Dedifferentiated amniotic fluid mesenchymal stem cell (primary cell): ENCODE results near the gene C3orf85.
"Not testable (repeated sequence)": the region's sequence is repeated elsewhere in the genome, so short reads cannot be mapped to it uniquely, and the experiment has no call there.

ENCODE experiments used
- DNase-seq: peaks from one replicate; pipeline ENCODE4 v3.0.0-alpha.2; 2016; ENCODE audit errors: extremely low spot score

Gene C3orf85, protein sequence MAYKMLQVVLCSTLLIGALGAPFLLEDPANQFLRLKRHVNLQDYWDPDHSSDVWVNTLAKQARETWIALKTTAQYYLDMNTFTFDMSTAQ

GRCh38 chr3:109136523-109136922 lies at the start of gene C3orf85:
TSS of gene C3orf85 (plus strand) at chr3:109136719. CDS start at chr3:109136848, 129 bp downstream.
- no peak for DNase-seq

GRCh38 chr3:109089265-109089664 lies 47.3 kb upstream of the C3orf85 start:
- no peak for DNase-seq

DNA sequence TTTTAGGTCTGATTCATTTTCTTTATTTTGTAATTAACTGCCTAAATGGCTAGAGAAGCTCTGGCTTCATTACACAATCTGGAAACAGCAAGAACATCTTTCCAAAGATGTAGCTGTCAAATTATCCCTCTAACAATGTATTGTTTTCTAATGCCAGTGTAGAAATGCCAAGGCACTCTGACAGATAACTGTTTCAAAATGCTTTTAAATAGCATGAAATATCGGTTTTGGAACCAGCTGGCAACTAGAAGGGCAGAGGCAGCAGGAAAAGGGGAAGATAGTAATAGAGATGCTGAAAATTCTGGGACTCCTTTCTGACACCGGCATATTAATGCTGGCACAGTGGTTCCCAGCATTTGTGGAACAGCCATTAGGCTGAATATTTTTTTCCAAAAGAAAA lies 44.7 kb upstream of the C3orf85 start:
- no peak for DNase-seq

GRCh38 chr3:109093561-109093960 lies 43.0 kb upstream of the C3orf85 start:
- DNase-seq, result no peak

GRCh38 chr3:109095166-109095565 lies 41.4 kb upstream of the C3orf85 start:
- no peak for DNase-seq

DNA sequence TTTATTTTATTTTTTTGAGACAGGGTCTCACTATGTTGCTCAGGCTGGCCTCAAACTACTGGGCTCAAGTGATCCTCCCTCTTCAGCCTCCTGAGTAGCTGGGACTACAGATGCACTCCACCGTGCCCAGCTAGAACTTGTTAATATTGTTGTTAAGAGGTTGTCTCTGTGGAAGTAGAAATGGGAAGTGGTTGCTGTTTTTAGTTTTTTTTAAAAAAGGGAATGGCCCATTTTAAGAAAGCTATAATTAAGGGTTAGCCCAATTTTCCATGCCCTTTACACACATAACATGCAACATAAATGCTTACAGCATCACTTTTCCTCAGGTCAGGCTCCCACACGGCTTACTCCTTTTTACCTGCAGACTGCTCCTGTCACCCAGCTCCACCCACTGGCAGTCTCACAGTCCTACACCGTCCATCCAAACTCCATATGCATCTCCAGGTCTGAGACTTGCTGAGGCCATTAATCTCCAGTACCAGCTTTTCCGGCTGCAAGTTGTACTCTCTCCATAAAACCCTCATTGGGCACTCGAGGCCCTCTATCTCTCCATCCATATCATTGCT lies 38.4 kb upstream of the C3orf85 start:
- no peak for DNase-seq

DNA sequence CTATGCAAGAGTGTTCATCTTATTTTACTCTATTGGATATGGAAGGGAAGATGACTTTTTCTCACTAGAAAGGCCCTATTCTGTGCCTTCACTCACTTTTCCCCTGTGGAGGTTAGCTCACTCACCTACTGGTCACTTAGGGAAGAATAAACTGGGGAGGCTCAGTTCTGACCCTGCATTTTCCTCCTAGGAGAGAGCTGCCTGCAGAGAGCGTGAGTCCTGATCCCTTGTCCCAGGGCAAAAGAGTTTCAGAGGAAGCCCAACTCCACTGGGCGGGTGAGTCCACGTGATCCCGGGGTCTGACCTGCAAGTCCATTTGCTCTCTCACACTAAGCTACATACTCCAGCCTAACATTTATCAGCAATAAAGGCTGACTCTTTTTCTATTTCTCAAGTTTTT lies 26.9 kb upstream of the C3orf85 start:
- no peak for DNase-seq

DNA sequence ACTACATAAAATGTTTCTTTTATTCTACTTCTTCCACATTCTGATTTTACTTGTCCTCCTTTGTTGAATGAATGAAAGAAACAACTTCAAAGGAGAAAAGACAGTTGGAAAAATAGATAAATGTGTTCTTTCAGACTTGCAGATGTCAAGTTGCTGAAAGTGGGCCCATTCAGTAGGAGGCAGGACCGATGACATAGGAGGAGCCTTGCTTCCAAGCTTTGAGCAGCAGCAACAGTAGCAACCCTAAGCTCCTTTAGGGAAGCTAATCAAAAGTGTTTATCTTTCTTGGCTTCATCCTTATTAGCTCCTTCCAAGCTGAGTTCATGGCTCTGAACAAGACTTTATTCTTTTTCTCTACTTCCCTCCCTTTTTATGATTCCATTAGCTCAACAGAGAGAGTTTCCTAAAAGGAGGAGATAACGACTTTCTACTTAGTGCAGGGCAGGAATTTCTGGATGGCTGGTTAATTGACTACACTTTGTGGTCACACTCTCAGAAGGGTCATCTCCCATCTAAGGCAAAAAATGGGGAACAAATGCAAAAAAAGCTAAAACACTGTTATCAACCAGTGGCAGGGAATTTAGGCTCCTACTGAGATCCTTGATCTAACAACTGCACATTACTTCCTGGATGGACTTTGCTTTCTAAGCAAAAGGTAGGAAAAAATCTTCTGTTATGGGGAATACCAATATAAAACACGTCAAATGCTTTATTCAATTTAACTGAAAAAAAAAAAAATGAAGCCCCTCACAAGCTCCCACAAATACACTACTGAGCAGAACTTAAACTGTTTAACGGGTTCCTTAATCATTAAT lies 23.4 kb upstream of the C3orf85 start:
- no peak for DNase-seq

DNA sequence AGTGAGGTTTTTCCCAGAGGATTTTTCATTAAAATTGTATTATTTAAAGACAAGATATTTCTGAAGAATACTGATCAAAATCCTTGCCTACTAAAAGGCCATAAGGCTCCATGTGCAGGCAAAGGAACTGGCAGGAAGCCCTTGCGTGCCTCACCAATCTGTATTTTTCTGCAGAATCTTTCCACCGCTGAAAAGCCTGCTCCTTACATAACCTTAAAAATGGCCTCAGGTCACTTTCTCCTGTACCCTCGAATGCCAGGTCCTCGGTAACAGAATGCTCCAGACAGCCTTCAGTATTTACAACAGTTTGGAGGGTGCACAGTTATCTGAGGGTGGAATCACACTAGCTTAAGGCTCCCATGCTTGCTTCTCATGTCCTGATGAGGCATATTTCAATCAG lies 21.8 kb upstream of the C3orf85 start:
- DNase-seq, result no peak

GRCh38 chr3:109115451-109115850 lies 21.1 kb upstream of the C3orf85 start:
- peak; percentile 15 for DNase-seq

DNA sequence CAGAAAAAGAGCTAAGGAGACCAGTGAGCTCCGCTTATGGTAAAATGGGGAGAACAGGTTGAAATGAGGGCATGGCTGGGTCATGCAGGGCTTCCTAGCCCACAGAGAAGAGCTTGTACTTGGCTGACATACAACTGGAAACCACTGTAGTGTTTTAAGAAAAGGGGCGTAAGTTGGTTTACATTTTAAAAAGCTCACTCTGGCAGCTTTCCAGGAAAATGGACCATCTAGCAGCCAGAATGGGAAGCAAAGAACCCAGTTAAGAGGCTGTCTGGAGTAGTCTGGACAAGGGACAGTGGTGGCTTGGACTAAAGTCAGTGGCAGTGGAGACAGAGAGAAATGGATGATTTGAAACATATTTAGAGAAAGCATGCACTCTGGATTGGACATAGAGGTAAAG lies 20.5 kb upstream of the C3orf85 start:
- DNase-seq, result no peak

DNA sequence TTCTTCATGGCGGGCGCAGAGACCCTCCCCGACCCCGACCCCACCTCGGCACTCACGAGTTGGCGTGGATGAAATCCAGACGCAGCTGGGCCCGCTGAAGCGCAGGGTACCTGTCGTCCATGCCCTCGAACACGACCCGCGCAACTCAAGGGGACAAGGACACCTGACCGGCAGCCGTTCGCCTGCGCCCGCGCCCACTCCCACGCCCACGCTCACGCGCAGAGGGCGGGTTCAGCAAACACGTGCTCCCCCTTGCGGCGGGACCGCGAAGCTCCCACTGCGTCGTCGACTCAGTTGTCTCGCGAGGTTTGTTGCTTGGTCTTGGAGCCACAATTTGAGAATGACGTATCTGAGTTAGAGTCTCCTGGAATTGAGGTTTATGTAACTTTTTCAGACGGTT lies 18.6 kb upstream of the C3orf85 start, which contains the start of gene MORC1:
Gene MORC1 (minus strand): TSS at position 196 of the 400 bp plus-strand sequence. CDS start 75 bp downstream, at position 121.
- DNase-seq, result no peak

DNA sequence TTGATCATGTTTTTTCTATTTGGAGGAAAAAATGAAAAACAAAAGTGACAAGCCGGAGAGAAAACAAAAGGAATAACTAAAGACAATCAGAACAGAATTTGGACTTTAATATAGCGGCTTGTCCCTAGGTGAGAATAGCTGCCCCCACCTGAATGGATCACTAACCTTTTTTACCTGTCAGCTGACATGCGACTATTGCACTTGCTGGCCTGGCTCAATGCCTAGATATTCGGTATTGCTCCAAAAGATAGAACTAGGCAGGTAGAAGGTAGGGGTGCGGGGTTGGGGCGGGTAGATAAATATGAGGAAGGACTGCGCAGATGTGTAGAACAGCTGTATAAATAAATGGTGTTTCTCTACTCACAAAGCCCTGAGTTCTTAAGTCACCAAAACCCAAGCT lies 17.9 kb upstream of the C3orf85 start:
- no peak for DNase-seq

GRCh38 chr3:109122690-109123089 lies 13.8 kb upstream of the C3orf85 start:
- DNase-seq, result no peak

DNA sequence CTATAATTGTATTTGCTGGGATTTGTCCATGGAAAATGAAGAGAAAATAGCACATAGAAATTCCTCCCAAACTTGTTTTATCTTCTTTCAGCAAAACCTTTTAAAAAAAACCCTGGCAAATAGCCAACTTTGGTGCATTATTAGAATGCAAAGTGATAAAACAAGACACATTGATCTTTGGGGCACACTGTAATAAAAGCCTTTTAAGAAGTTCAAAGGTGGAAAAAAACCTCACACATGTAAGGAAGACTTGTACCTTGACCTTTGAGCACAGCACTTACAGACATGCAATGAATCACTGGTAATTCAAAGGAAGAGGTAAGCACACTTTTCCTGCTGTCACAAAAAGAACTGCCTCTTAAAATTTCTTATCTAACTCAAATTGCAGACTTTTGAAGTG lies 10.6 kb upstream of the C3orf85 start:
- DNase-seq, result no peak

DNA sequence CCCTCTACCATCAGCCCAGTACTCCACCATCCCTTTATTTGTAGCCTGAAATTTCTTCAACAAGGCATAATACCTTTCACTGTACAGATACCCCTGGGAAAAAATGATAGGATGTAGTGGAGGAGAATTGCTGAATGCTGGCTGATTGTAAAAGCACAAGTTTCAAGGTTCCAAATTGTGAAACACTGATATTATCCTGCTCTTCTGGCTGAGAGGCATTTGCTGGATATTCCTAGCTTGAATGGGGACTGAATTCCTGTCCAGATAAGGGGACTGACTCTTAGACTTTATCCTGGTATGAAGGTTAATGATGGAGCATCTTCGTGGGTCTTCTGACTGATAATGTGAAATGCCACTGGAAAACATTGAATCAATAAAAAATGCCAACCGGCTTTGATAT lies 9.0 kb upstream of the C3orf85 start:
- DNase-seq, result no peak

DNA sequence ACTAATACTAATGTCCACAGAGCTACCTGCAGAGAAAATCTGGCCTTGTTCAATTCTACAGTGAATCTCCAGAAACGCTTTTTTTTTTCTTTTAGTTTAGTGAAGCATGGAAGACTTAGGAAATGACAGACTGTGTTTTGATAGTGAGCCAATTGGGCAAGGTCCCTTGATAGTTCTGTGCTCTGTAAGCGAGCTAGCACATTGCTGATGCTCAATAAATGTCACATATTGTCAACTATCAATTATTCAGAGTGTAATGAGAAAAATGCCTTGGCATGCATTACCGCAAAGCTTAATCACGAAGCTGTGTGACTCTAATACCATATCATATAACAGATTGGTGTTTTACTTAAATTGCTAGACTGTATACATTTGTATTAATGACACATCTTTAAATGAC lies 5.2 kb upstream of the C3orf85 start:
- no peak for DNase-seq

DNA sequence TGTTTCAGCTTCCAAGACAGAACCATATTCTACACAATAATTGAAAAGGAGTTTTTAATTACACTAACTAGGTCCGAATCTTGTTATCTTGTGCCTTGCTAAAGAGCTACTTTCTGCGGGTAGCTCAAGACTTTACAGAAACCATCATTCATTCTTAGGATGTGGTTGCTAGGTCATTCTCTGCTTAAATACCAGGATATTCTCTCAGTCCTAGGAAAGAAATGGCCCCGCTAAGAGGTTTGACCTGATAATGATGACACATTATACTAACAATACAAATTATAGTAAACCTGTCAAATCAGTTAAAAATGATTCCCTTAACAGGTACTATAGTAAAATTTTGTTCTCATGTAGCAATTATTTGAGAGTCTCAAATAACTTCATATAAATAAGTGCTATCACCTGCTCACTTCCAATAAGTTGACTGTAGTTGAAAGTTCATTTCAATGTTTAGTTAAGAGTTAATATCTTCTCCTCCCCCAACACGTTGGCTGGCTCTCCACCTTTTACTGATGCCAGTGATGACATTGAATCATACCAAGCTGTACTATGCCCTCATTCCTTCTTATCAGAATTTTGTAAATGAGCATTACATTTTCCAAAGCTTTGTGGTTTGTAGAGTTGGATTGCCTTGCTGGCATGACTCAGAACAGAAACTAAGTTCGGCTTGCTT lies 3.6 kb upstream of the C3orf85 start:
- DNase-seq, result no peak

DNA sequence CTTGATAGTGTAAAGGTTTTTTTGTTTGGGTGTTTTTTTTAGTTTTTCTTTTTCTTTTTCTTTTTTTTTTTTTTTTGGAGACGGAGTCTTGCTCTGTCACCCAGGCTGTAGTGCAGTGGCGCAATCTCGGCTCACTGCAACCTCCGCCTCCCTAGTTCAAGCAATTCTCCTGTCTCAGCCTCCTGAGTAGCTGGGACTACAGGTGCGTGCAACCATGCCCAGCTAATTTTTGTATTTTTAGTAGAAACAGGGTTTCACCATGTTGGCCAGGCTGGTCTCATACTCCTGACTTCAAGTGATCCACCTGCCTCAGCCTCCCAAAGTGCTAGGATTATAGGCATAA lies 3.1 kb upstream of the C3orf85 start:
- not testable (repeated sequence) for DNase-seq

DNA sequence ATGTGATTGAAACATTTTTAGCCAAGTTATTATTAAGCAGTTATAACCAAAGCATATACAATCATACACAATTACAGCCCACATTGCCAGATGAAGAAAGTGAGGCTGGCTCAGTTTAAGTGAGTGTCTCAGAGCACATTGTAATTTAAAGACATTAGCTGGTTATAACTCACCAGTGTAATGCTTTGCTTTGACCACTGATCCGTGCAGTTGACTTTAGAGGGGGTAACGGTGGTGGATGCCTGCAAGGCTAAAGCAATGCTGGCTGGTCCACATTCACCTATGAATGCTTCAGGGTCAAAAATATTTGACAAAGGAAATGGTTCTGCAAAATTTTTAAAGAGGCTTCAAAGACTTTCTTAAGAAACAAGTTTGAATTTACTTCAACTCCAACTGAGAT lies 1.2 kb downstream of the C3orf85 start:
- DNase-seq, result no peak

GRCh38 chr3:109140318-109140717 lies 3.8 kb downstream of the C3orf85 start:
- no peak for DNase-seq

GRCh38 chr3:109143646-109144045 lies 7.1 kb downstream of the C3orf85 start:
- DNase-seq, result no peak

- DNase-seq, result no peak
Measured at GRCh38 chr3:109149078-109149477, 12.6 kb downstream of the C3orf85 start.
